HepG2 (cell line): ENCODE measurements around the gene AGR3. TPM values are rescaled to one million over a fixed set of nuclear protein-coding genes. Genes with fewer than 3 reads are reported as not detected.

Experiments used
- BRCA1 ChIP-seq: sonication (generic); formaldehyde crosslinking; IDR thresholded peaks from 2 replicates; pipeline ENCODE4 v1.4.0; 2020; ENCODE audit warnings: missing genetic modification reagents
- FIP1L1 ChIP-seq: fragments of 200-400 bp; formaldehyde crosslinking; IDR thresholded peaks from 2 replicates; pipeline ENCODE4 v1.6.1; 2018; ENCODE audit warnings: low read depth, mild to moderate bottlenecking, low read length, moderate library complexity, borderline replicate concordance; ENCODE audit not compliant: insufficient read depth
- KDM1A ChIP-seq: IDR thresholded peaks from 2 replicates; pipeline ENCODE4 v1.6.1; 2016; ENCODE audit warnings: missing compliant biosample characterization
- MED8 ChIP-seq: sonication (generic); formaldehyde crosslinking; IDR thresholded peaks from 2 replicates; pipeline ENCODE4 v1.8.1; 2023; ENCODE audit warnings: mild to moderate bottlenecking, missing genetic modification reagents; ENCODE audit not compliant: insufficient replicate concordance
- POLR2AphosphoS5 ChIP-seq: IDR thresholded peaks from 2 replicates; pipeline ENCODE4 v1.6.1; 2012; ENCODE audit warnings: low read depth, low read length
- PRDM10 ChIP-seq: sonication (generic); formaldehyde crosslinking; IDR thresholded peaks from 2 replicates; pipeline ENCODE4 v1.4.0; 2020; ENCODE audit warnings: low read depth, missing genetic modification reagents
- SMYD3 ChIP-seq: sonication (generic); formaldehyde crosslinking; IDR thresholded peaks from 2 replicates; pipeline ENCODE4 v1.8.1; 2023; ENCODE audit warnings: mild to moderate bottlenecking, missing genetic modification reagents
- SP1 ChIP-seq, 2 experiments: fragments of 450-650 bp in 1 of 2; sonication (generic) in 1 of 2; formaldehyde crosslinking in 1 of 2; IDR thresholded peaks; 2 replicates each; pipeline versions ENCODE4 v1.4.0 to v1.6.1; 2016 to 2020; ENCODE audit warnings: missing genetic modification reagents in 1 of 2
- SP5 ChIP-seq: IDR thresholded peaks from 2 replicates; pipeline ENCODE4 v1.6.1; 2016; ENCODE audit warnings: low read depth, borderline replicate concordance
- TARDBP ChIP-seq: sonication (generic); formaldehyde crosslinking; IDR thresholded peaks from 2 replicates; pipeline ENCODE4 v1.8.0; 2022; ENCODE audit warnings: mild to moderate bottlenecking, missing genetic modification reagents
- TRAFD1 ChIP-seq: sonication (generic); formaldehyde crosslinking; IDR thresholded peaks from 2 replicates; pipeline ENCODE4 v1.5.1; 2020; ENCODE audit warnings: missing genetic modification reagents, mild to moderate bottlenecking, borderline replicate concordance
- ZIK1 ChIP-seq: sonication (generic); formaldehyde crosslinking; IDR thresholded peaks from 2 replicates; pipeline ENCODE4 v1.5.0; 2020; ENCODE audit warnings: mild to moderate bottlenecking, low read depth, missing genetic modification reagents, borderline replicate concordance
- ZNF709 ChIP-seq: sonication (generic); formaldehyde crosslinking; IDR thresholded peaks from 2 replicates; pipeline ENCODE4 v1.5.0; 2020; ENCODE audit warnings: mild to moderate bottlenecking, missing genetic modification reagents
- ZNF816 ChIP-seq: sonication (generic); formaldehyde crosslinking; IDR thresholded peaks from 2 replicates; pipeline ENCODE4 v1.8.0; 2022; ENCODE audit warnings: missing genetic modification reagents, mild to moderate bottlenecking, borderline replicate concordance
- ZSCAN12 ChIP-seq: sonication (generic); formaldehyde crosslinking; IDR thresholded peaks from 2 replicates; pipeline ENCODE4 v1.9.0; 2021; ENCODE audit warnings: mild to moderate bottlenecking, missing genetic modification reagents
- ZSCAN21 ChIP-seq: sonication (generic); formaldehyde crosslinking; IDR thresholded peaks from 2 replicates; pipeline ENCODE4 v1.8.0; 2022; ENCODE audit warnings: mild to moderate bottlenecking, missing genetic modification reagents, moderate library complexity, borderline replicate concordance
- ZSCAN5A ChIP-seq: sonication (generic); formaldehyde crosslinking; IDR thresholded peaks from 2 replicates; pipeline ENCODE4 v1.8.0; 2022; ENCODE audit warnings: mild to moderate bottlenecking, missing genetic modification reagents, borderline replicate concordance
- polyA plus RNA-seq, 8 experiments: library from polyadenylated mRNA; depleted of rRNA in 3 of 8; stranded (reverse) in 7 of 8; unstranded in 1 of 8; fragments of >200 nt; fragmentation: Illumina TruSeq in 4 of 8; extraction: Trizol in 4 of 8; gene quantifications; 2 replicates each; pipeline versions ENCODE4 v1.2.1 to v1.2.3, GENCODE V29; 2011 to 2016; ENCODE audit warnings: low read depth in 4 of 8, missing spikeins in 1 of 8, mixed read lengths in 1 of 8; ENCODE audit not compliant: insufficient read depth in 1 of 8
- total RNA-seq, 5 experiments: library from RNA; depleted of rRNA; stranded (reverse); fragments of >200 nt; fragmentation: Illumina TruSeq; extraction: Trizol; gene quantifications; 2 replicates each; pipeline ENCODE4 v1.2.3, GENCODE V29; 2016; ENCODE audit warnings: low read depth in 1 of 5
- TF ChIP-seq, protein P1 (sequence below): sonication (generic); formaldehyde crosslinking; IDR thresholded peaks from 2 replicates; pipeline ENCODE4; 2020; ENCODE audit warnings: missing genetic modification reagents, mild to moderate bottlenecking, borderline replicate concordance
- TF ChIP-seq, protein P2 (sequence below): sonication (generic); formaldehyde crosslinking; IDR thresholded peaks from 2 replicates; pipeline ENCODE4 v1.5.0; 2020; ENCODE audit warnings: missing genetic modification reagents

The AGR3 gene
- total and polyA plus RNA-seq, 2 of the 13 experiments (the other 11 are each of a cell fraction or from before 2014, with no cell fraction given) = not detected

DNA sequence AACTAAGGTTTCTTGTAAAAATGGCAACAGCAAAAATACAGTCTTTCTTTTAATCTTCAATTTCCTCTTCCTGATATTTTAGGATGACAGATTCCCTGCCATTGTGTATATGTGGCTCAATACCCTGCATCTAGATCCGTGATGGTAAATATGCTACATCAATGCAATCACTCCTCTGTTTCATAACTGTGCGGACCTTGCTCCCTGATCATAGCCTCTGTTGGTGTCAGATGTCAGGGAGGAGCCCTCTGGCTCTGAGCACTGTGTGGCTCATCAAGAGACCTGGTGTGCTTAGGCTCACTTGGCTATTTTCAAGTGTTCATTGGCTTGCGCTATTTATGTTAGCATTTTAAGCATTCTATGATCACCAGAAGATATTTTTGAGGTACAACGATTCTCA, 33.0 kb upstream of the AGR3 start (continued):
- TF ChIP-seq, protein P1, sequence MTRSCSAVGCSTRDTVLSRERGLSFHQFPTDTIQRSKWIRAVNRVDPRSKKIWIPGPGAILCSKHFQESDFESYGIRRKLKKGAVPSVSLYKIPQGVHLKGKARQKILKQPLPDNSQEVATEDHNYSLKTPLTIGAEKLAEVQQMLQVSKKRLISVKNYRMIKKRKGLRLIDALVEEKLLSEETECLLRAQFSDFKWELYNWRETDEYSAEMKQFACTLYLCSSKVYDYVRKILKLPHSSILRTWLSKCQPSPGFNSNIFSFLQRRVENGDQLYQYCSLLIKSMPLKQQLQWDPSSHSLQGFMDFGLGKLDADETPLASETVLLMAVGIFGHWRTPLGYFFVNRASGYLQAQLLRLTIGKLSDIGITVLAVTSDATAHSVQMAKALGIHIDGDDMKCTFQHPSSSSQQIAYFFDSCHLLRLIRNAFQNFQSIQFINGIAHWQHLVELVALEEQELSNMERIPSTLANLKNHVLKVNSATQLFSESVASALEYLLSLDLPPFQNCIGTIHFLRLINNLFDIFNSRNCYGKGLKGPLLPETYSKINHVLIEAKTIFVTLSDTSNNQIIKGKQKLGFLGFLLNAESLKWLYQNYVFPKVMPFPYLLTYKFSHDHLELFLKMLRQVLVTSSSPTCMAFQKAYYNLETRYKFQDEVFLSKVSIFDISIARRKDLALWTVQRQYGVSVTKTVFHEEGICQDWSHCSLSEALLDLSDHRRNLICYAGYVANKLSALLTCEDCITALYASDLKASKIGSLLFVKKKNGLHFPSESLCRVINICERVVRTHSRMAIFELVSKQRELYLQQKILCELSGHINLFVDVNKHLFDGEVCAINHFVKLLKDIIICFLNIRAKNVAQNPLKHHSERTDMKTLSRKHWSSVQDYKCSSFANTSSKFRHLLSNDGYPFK (CRISPR knock-in tag) = no peak
- TF ChIP-seq TRAFD1 (CRISPR knock-in tag) = no peak
- TF ChIP-seq, protein P2, sequence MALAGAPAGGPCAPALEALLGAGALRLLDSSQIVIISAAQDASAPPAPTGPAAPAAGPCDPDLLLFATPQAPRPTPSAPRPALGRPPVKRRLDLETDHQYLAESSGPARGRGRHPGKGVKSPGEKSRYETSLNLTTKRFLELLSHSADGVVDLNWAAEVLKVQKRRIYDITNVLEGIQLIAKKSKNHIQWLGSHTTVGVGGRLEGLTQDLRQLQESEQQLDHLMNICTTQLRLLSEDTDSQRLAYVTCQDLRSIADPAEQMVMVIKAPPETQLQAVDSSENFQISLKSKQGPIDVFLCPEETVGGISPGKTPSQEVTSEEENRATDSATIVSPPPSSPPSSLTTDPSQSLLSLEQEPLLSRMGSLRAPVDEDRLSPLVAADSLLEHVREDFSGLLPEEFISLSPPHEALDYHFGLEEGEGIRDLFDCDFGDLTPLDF (CRISPR knock-in tag) = no peak
- peak; percentile 70; the same call in 1 of the 2 replicates for TF ChIP-seq KDM1A (CRISPR knock-in tag)
- TF ChIP-seq SP5 (CRISPR knock-in tag) = 0 out of 2 replicates have a peak, but pooled peaks have one; percentile 16
- TF ChIP-seq TARDBP (CRISPR knock-in tag) = 0 out of 2 replicates have a peak, but pooled peaks have one; percentile 46
- no peak for TF ChIP-seq ZIK1 (CRISPR knock-in tag)
- no peak for TF ChIP-seq ZSCAN12
- TF ChIP-seq SP1 (IDR thresholded peaks at IDR 0.05) = no peak
- no peak for TF ChIP-seq SP1 (CRISPR knock-in tag; IDR thresholded peaks at IDR 0.05)
- no peak for TF ChIP-seq ZSCAN21 (CRISPR knock-in tag)
- no peak for TF ChIP-seq SMYD3
- TF ChIP-seq ZNF709 (CRISPR knock-in tag) = no peak
- TF ChIP-seq ZNF816 (CRISPR knock-in tag) = no peak
- no peak for TF ChIP-seq ZSCAN5A (CRISPR knock-in tag)
- TF ChIP-seq PRDM10 (CRISPR knock-in tag) = peak; percentile 77; the same call in 1 of the 2 replicates
- no peak for TF ChIP-seq FIP1L1
- TF ChIP-seq MED8 (CRISPR knock-in tag) = no peak
- TF ChIP-seq POLR2AphosphoS5 = no peak
- no peak for TF ChIP-seq BRCA1 (CRISPR knock-in tag)
